ENCODE data around the gene KERA.

DNA sequence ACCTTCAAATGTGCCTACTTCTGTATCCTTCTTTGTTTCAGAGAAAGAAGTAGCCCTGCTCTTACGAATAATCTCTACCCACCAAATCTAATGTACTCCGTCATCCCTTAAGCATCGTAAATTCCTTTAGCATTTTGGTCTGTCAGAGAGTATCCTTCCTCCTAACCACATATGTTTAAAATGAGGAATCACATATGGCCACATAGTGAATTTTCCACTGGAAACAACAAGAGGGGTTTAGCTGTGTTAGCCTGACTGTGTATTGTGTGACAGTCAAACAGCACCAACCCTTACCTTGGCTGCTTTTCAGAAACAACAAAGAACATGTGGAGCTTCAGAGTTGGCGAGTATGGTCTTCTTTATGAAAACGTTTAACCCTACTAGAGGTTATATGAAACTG, 48.0 kb upstream of the KERA start:
- TF ChIP-seq, protein P1, sequence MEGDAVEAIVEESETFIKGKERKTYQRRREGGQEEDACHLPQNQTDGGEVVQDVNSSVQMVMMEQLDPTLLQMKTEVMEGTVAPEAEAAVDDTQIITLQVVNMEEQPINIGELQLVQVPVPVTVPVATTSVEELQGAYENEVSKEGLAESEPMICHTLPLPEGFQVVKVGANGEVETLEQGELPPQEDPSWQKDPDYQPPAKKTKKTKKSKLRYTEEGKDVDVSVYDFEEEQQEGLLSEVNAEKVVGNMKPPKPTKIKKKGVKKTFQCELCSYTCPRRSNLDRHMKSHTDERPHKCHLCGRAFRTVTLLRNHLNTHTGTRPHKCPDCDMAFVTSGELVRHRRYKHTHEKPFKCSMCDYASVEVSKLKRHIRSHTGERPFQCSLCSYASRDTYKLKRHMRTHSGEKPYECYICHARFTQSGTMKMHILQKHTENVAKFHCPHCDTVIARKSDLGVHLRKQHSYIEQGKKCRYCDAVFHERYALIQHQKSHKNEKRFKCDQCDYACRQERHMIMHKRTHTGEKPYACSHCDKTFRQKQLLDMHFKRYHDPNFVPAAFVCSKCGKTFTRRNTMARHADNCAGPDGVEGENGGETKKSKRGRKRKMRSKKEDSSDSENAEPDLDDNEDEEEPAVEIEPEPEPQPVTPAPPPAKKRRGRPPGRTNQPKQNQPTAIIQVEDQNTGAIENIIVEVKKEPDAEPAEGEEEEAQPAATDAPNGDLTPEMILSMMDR (optimal IDR thresholded peaks at IDR 0.05 in 1 of 3, IDR thresholded peaks at IDR 0.05 in 1 of 3, conservative IDR thresholded peaks at IDR 0.05 in 1 of 3; ENCODE audit: extremely low read depth in 1 of 3, insufficient read depth in 2 of 3, low read length in 3 of 3) = no peak
- TF ChIP-seq EZH2 (IDR thresholded peaks at IDR 0.05; ENCODE audit: low read length) = no peak
